Fibroblast of lung (primary cell): ENCODE measurements around the gene CYP27A1.

Source experiments
- EZH2 ChIP-seq: IDR thresholded peaks from 2 replicates; pipeline ENCODE4 v1.5.1; 2012; ENCODE audit warnings: low read length, control low read depth, mild to moderate bottlenecking; ENCODE audit errors: missing control alignments
- TF ChIP-seq, protein P1 (sequence below), 2 donors: IDR thresholded peaks in 1 of 2; conservative IDR thresholded peaks in 1 of 2; 1 replicate in 1 of 2; 2 replicates in 1 of 2; pipeline ENCODE4 v1.5.1; 2011 to 2012; ENCODE audit warnings: low read length in 2 of 2, control low read depth in 1 of 2, inconsistent platforms in 1 of 2, low read depth in 1 of 2, mild to moderate bottlenecking in 1 of 2

DNA sequence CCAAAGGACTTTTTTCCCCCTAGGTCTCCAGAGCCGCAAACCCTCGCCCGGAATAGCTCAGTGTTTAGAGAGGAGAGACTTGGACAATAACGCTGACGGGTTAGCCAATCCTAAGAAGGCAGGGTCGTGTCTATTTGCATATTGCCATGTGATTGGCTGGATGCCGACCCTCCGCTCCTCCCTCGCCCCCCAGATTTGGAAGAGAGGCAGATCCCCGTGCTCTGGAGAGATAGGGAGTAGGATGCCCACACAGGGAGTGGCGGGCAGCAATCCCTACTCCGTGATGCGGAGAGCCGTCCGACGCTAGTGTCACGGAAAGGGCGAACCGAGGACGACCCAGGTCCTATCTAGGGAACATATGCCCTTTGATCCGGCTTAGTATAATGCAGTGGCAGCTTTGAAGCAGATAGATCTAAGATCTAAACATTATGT lies 79.0 kb downstream of the CYP27A1 start:
- TF ChIP-seq, protein P1, sequence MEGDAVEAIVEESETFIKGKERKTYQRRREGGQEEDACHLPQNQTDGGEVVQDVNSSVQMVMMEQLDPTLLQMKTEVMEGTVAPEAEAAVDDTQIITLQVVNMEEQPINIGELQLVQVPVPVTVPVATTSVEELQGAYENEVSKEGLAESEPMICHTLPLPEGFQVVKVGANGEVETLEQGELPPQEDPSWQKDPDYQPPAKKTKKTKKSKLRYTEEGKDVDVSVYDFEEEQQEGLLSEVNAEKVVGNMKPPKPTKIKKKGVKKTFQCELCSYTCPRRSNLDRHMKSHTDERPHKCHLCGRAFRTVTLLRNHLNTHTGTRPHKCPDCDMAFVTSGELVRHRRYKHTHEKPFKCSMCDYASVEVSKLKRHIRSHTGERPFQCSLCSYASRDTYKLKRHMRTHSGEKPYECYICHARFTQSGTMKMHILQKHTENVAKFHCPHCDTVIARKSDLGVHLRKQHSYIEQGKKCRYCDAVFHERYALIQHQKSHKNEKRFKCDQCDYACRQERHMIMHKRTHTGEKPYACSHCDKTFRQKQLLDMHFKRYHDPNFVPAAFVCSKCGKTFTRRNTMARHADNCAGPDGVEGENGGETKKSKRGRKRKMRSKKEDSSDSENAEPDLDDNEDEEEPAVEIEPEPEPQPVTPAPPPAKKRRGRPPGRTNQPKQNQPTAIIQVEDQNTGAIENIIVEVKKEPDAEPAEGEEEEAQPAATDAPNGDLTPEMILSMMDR (conservative IDR thresholded peaks at IDR 0.05 in 1 of 2, IDR thresholded peaks at IDR 0.05 in 1 of 2; ENCODE audit: low read depth in 1 of 2, low read length in 2 of 2), result no peak
- peak; percentile 93 for TF ChIP-seq EZH2
